GM19099 (cell line): ENCODE measurements around the gene RASSF3.

Source experiments
- POLR2A ChIP-seq: IDR thresholded peaks from 3 replicates; pipeline ENCODE4 v1.6.1; 2011; ENCODE audit warnings: low read depth; ENCODE audit not compliant: insufficient read length; ENCODE audit errors: extremely low read depth

RASSF3 gene

DNA sequence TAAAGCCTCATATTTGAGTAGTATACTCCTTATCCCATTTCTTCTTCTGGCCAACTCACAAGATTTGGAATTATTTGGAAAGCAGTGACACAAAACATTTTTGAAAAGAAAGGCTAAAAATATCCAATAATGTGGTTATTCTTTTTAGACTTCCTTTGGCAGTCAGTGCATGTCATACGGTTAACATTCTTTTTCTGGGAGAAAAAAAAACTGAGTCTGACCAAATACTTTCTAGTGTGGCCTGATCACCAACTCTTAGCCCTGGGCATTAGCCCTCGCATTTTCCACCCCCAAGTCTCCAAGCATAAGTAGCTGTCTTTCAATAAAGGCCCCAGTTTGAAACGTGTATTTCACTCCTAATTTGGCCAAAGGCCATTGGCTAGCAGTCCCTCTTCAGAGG lies 5.9 kb downstream of the RASSF3 start:
- no peak for TF ChIP-seq POLR2A

DNA sequence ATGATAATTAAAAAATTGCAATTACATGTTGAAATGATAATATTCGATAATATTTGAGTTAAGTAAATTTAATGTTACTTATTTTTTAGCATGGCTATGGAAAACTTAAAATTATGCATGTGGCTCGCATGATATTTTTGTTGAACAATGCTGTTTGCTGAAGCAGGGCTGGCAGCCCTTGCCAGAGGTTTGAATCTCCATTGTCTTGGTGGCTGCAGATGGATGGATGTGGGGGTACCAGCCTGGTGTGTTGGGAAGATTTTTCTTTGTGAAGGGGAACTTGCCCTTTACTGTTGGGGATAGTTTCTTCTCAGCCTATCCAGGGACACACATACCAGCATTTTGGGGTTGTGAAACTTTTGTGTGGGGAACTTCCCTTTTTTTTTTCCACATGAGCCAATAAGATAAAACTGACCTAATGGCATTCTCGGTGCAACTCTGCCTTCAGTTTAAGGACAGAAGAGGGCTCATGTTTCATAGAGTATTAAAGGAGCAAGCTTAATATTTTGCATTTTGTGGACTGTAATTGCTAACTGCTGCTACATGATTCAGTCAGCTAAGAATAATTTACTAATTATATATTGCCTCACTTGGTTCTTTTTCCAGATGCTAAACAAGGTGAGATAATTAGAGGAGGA lies 8.8 kb downstream of the RASSF3 start:
- peak; percentile 13 for TF ChIP-seq POLR2A

DNA sequence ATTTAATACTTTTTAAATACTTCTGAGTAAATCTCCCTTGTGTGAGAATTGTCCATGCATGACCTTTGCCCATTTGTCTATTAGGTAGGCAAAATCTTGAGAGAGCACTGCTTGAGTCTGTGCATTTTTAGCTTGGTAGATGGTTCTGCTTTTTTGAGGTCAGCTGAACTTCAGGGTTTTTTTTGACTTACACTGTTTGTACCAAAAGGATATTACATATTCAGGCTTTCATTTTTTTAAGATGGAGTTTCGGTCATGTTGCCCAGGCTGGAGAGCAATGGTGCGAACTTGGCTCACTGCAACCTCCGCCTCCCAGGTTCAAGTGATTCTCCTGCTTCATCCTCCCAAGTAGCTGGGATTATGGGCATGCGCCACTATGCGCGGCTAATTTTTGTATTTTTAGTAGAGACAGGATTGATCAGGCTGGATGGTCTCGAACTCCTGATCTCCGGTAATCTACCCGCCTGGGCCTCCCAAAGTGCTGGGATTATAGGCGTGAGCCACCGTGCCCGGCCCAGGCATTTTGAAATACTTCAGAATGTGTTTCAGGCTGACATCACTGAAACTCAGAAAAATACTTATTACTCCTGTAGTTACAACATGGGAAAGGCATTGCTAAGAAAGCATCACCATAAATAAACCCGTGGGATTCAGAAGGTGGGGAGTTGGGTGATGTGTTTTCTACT lies 11.1 kb downstream of the RASSF3 start:
- no peak for TF ChIP-seq POLR2A

DNA sequence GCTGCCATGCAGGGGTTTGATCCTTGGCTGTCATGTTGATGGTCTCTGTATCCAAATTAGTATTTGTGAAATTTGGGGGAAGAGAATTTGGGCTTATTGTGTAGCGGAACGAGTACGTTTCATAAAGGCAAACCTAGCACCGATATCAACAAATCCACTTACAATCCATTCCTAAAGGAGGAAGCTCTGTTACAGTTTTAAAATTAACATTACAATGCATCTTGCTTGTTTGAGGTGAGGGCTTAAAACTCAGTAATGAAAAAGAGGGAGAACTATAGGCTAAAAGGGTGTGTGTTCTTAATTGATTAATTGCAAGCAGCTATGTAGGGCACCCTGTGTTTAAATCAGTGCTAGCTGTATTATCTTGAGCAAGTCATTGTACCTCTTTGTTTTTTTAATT lies 13.7 kb downstream of the RASSF3 start:
- no peak for TF ChIP-seq POLR2A

DNA sequence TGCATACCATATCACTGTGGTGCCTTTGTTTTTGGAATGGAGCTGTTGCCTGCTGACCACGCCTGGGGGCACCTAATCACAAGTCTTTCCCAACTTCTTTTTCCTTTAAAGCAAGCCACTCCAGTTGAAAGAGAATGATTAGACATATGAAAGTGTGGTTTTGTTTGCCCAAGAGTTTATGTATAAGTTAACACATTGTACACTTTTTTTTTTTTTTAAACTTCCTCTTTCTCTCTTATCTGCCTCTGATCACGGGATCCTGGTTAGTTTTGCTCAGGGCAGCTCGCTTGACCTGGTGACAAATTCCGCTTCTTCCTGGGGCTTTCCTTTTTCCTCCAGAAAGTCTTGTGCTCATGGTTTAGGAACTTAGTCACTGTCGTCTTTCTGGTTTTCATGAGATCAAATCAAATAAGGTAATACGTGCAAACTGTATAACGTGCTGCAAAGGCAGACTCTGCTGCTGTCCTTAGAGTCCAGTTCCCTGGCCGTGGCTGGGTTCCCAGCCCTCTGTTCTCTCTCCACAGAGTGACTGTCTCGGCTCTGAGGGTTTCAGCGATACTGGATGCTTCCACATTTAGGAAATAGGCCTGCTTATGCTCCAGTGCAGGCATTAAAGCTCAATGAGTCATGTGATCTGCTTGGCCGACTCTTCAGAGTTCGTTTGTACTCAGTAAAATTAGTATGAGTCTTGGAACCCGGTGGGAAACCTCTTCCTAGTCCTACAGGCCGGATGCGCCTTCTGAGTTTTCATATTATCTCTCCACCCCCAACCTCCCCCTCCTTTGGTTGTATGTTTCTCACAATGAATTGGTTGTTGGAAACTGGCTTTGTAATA lies 15.2 kb downstream of the RASSF3 start:
- TF ChIP-seq POLR2A, result peak; percentile 36

DNA sequence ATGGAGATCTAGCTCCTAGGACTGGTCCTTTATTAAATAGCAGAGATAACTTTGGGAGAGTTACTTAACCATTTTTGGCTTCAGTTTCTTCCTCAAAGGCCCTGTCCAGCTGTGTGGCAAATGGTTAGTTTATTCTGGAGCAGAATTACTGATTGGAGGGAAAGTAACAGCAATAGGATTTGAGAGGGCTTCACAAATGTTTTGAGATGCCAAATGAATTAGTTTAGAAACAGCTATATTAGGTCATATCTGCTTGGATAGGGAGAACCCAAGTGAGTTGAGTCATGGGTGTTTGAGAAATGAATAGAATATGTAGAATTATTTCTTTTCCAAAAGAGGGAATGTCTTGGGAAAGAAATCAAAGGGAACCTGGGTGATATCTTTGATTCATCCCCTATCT lies 17.5 kb downstream of the RASSF3 start:
- TF ChIP-seq POLR2A, result no peak

DNA sequence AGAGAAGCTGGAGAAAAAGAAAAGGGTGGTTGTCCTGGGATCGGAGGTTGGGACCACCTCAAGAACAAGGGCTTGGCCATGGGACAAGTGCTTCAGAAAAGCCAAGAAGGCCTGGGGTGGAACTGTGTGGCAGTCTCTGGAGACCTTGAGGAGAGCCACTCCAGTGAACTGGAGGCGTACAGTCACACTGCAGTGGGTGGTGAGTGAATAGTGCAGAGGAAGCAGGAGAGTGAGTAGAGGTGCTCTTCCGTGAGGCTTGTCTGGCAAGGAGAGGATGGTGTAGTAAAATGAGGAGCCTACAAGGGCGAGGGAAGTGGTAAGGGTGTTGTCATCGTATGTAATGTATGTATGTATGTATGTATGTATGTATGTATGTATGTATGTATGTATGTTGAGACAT lies 20.9 kb downstream of the RASSF3 start:
- TF ChIP-seq POLR2A, result no peak

DNA sequence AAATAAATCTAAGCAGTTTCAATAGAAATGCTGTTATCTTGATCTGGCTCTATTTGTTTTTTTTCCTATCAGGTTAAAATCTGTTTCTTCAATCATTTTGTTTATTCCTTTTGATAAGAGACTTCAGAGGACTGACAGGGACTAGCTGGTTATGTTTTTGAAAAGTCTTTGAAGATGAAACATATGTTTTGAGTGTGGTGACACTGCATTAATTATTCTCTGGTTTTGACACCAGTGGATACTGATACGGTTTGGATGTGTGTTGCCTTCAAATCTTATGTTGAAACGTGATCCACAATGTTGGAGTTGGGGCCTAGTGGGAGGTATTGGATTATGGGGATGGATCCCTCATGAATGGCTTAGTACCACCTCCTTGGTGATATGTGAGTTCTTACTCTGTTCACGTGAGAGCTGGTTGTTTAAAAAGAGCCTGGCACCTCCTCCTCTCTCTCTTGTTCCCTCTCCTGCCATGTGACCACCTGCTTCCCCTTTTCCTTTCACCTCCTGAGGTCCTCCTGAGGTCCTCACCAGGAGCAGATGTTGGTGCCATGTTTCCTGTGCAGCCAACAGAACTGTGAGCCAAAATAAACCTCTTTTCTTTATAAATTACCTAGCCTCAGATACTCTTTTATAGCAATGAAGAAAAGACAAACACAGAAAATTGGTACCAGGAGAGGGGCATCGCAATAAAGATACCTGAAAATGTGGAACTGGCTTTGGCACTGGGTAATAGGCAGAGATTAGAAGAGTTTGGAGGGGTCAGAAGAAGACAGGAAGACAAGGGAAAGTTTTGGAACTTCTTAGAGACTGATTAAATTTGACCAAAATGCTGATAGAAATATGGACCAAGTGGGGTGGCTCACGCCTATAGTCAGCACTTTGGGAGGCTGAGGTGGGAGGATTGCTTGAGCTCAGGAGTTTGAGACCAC lies 23.0 kb downstream of the RASSF3 start:
- TF ChIP-seq POLR2A, result no peak

DNA sequence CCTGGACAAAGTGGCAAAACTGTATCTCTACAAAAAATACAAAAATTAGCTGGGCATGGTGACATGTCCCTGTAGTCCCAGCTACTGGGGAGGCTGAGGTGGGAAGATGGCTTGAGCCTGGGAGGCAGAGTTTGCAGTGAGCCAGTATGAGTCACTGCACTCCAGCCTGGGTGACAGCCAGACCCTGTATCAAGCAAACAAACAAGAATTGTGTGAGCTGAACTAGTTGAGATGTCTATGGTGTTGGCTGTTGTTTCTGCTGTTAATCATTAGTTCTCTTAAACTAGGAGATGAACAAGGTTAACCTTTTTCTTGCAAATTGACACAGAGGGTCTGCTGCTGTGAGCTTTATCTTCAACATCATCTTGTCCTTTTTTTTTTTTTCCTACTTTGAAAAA lies 23.6 kb downstream of the RASSF3 start:
- no peak for TF ChIP-seq POLR2A

DNA sequence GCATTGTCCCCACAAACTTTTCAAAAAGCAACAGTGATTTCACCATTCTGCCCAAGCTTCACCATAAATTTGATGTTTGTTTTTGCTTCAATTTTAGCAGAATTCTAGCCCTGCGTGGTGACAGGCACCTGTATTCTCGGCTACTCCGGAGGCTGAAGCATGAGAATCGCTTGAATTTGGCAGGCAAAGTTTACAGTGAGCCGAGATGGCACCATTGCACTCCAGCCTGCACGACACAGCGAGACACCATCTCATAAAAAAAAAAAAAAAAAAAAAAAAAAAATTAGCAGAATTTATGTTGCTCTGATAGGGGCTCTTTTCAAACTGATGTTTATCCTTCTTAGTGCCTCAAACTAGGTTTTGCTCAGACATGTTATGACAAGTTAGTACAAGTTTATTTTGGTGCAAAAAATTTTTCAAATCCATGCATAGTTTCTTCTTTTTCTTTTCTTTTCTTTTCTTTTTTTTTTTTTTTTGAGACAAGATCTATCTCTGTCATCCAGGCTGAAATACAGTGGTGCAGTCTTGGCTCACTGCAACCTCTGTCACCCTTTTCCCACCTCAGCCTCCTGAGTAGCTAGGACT lies 24.3 kb downstream of the RASSF3 start:
- TF ChIP-seq POLR2A, result no peak

DNA sequence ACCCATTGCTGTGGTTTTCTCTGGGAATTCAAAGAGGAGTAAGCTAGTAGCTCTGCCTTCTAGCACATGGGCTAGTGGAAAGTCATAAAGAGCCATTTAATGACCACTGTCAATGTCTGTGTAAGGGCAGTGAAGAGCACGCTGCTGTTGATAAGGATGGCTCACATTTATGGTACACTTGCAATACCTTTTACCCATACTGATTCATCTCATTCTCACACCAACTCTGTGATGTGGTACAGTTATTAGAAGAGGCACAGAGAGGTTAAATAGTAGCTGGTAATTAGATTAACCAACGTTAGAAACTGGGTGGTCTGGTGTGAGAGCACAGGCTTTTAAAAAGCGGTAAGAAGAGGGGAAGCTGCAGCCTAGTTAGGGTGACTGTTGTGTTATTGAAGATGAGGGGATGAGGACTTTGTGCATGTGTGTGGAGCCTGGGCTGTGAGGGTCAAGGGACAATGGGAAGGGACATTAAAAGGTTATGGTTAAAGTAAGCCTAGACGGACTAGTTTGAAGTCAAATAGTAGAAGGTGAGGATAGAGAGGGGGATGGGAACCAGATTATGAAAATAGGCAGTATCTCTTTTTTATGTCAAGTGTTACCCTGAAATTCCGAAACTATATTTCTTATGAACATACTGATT lies 25.2 kb downstream of the RASSF3 start:
- no peak for TF ChIP-seq POLR2A

DNA sequence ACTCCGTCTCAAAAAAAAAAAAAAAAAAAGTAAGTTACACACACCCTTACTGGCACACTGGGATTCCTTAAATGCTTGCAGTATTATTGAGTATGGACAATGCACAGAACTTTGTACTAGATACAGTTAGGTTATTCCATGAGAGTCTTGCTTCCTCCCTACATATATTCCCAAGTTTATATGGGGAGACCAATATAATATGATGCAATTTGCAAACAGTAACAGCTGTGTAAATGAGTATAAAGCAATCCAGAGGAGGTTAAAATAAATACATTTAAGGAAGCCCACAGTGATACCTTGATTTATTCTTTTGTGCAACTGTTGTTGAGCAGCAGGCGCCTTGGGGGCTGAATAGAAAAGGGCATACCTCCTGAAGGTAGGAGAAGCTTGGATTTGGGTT lies 26.6 kb downstream of the RASSF3 start:
- TF ChIP-seq POLR2A, result no peak

DNA sequence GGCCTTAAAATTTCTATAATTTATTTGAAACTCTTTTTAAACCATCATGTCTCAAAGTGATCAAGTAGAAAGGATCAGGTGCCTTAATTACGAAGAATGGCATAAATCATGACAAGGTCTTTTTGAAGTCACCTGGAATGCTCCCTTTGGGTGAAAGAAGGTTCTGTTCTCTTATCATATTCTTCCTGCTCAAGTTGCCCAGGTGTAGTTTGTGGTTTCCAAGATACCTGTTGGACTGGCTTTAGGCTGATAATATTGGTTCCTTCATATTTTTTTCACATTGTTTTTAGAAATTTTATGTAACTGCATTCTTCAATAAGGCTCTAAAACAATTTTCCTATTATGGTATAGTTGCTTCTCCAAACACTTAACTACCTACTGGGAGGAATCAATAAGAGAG lies 29.2 kb downstream of the RASSF3 start:
- TF ChIP-seq POLR2A, result no peak

DNA sequence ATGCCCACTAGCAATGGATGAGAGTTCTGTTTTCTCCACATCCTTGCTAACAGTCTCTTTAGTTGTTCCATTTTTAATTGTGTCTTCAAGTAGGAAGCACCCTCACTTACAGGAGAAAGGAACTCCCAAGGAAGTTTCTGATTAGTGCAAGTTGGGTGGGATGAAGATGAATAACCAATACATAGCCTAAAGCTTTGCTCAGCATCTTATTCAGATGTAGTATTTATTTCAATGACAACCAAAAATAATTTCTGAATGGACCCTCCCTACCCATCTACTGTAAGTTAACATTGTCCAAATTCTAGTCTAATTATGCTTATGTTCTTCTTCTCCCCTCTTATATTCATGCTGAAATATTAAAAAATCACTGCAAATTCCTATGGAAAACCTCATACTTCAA lies 36.0 kb downstream of the RASSF3 start:
- TF ChIP-seq POLR2A, result no peak
